NB4 (cell line): ENCODE measurements around the gene SLC35F6.

ENCODE experiments used
- DNase-seq: peaks from one replicate; pipeline ENCODE4 v3.0.0; 2010; ENCODE audit warnings: low read depth
- H3K4me3 ChIP-seq: one replicate; pipeline ENCODE4 v1.5.1; 2011; ENCODE audit warnings: mild to moderate bottlenecking, low read depth, low read length, moderate library complexity
- CTCF ChIP-seq: IDR thresholded peaks from one replicate; pipeline ENCODE4 v1.5.1; 2012; ENCODE audit warnings: low read depth, low read length
- MAX ChIP-seq: IDR thresholded peaks from 2 replicates; pipeline ENCODE4 v1.6.1; 2011; ENCODE audit warnings: low read depth, low read length
- MYC ChIP-seq: IDR thresholded peaks from 2 replicates; pipeline ENCODE4 v1.6.1; 2011; ENCODE audit warnings: low read depth, low read length
- POLR2A ChIP-seq: IDR thresholded peaks from 2 replicates; pipeline ENCODE4 v1.6.1; 2011; ENCODE audit warnings: mild to moderate bottlenecking; ENCODE audit not compliant: insufficient read length; ENCODE audit errors: extremely low read depth

The SLC35F6 gene

GRCh38 chr2:26764078-26764887, at the start of gene SLC35F6:
Gene SLC35F6, plus strand, starts transcription at chr2:26764284. Its CDS starts 66 bp downstream, at chr2:26764350.
- DNase-seq = peak; percentile 84
- TF ChIP-seq MYC (no peak), MAX (peak; percentile 81), POLR2A (peak; percentile 66)
- H3K4me3 ChIP-seq = peak within 1 kb of the TSS; percentile 84

- DNase-seq = no peak
- H3K4me3 ChIP-seq = no peak overlapping the region
- TF ChIP-seq CTCF = no peak
- TF ChIP-seq MAX = no peak
- TF ChIP-seq MYC = no peak
- TF ChIP-seq POLR2A = no peak
These were observed 48.4 kb upstream of the SLC35F6 start for GRCh38 chr2:26715528-26716270.

- no peak for TF ChIP-seq MAX
- no peak for TF ChIP-seq CTCF
- TF ChIP-seq POLR2A = no peak
- TF ChIP-seq MYC = no peak
- no peak overlapping the region for H3K4me3 ChIP-seq
- no peak for DNase-seq
These were observed 47.7 kb upstream of the SLC35F6 start for GRCh38 chr2:26716340-26716739.

GRCh38 chr2:26716769-26717168, 47.3 kb upstream of the SLC35F6 start:
- H3K4me3 ChIP-seq = no peak overlapping the region
- no peak for DNase-seq
- TF ChIP-seq POLR2A (no peak), CTCF (no peak), MYC (no peak), MAX (no peak)

GRCh38 chr2:26717362-26717761, 46.7 kb upstream of the SLC35F6 start:
- TF ChIP-seq MYC (no peak), CTCF (no peak), MAX (no peak)
- no peak for DNase-seq
- no peak overlapping the region for H3K4me3 ChIP-seq
